GM19351 (cell line): ENCODE data around the gene CLEC4E.
"Not testable (repeated sequence)": the region's sequence is repeated elsewhere in the genome, so short reads cannot be mapped to it uniquely, and the experiment has no call there.

ENCODE experiments used
- ATAC-seq: cut with Tn5 transposase; IDR thresholded peaks from one replicate; pipeline ENCODE4 v1.9.1; 2021; ENCODE audit warnings: mild to moderate bottlenecking, moderate library complexity; ENCODE audit not compliant: unreplicated experiment

Gene CLEC4E

GRCh38 chr12:8541562-8541961 lies 857 bp upstream of the CLEC4E start:
- ATAC-seq = no peak

DNA sequence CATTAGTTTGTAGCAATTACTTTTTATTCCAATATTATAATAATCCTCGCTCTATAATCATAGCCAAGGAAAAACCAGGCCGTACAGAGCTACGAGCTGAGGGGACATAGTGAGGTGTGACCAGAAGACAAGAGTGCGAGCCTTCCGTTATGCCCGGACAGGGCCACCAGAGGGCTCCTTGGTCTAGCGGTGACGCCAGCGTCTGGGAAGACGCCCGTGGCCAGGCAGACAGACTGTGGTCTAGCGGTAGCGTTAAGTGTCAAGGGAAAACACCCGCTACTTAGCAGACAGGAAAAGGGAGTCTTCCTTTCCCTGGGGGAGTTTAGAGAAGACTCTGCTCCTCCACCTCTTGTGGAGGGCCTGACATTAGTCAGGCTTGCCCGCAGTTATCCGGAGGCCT lies 2.9 kb downstream of the CLEC4E start:
- ATAC-seq = not testable (repeated sequence)

DNA sequence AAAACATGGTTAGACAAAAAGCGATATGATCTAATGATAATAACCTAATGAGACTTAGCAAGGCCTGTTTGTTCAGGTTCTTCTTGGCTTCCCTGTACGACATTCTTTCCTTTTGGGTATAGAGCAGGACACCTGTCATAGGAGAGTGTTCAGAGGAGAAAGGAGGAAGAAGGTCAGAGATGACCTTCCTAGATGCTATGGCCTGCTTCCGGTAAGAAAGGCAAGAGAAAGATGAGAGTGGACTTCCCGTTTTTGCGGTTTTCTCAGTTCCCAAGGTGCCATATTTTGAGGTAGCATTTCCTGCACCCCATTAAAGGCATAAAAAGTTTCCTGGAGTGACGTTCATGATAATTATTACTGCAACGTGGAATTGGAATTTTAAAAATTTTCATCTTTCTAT lies 8.7 kb downstream of the CLEC4E start:
- no peak for ATAC-seq

DNA sequence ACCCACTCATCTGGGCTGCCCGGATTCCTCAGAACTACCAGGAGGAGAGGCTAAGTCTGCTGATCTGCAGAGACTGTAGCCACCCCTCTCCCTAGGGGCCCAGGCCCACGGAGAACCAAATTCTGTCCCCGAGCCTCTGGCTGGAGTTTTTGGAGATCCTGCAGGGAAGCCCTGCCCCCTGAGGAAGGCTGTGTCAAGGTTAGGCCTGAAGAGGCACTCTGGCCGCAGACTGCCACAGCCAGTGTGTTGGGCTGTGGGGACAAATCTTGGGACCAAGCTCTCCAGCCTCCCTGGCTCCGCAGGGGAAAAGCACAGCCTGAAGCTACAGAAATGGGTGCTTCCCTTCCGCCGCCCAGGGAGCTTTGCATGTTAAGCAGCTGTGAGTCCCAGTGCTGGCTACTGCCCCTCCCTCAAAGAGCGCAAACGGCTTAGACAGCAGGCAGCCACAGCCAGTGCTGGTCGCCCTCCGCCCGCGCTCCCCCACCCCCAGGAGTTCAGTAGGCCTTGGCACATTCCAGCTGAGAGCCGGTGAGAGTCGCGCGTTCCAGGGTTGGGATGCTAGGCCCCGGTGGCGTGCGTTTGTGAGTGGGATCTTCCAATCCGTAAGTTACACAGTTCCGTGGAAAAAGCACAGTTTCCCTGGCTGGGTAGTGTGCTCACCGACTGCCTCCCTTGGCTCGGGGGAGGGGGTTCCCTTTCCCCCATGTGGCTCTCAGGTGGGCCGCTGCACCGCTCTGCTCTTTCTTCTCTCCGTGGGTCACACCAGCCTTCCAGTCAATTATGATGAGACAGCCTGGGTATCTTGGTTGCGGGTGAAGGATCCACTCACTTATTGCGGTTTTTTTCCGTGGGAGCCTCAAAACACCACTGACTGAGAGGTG lies 13.2 kb downstream of the CLEC4E start:
- ATAC-seq = no peak

- no peak for ATAC-seq
Observed at GRCh38 chr12:8519171-8519570, 21.5 kb downstream of the CLEC4E start.

DNA sequence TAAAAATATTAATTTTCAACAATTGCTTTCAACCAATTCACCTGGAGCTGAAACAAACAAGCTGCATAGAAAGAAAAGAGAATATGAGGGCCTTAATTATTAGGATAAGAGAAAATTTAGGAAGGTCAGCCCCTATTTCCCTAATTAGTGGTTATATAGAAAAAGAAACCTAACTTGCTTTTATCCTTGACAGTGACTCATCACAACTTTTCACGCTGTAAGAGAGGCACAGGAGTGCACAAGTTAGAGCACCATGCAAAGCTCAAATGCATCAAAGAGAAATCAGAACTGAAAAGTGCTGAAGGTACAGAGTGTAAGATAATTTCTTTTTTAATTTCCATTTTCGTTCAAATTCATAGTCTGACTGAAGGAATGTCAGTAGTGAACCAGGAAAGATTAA lies 22.7 kb downstream of the CLEC4E start:
- ATAC-seq = no peak

GRCh38 chr12:8513256-8513655 lies 27.4 kb downstream of the CLEC4E start, which contains the start of gene CLEC4D:
TSS of gene CLEC4D (plus strand) at chr12:8513503. CDS start at chr12:8513733, 230 bp downstream.
- ATAC-seq = no peak

DNA sequence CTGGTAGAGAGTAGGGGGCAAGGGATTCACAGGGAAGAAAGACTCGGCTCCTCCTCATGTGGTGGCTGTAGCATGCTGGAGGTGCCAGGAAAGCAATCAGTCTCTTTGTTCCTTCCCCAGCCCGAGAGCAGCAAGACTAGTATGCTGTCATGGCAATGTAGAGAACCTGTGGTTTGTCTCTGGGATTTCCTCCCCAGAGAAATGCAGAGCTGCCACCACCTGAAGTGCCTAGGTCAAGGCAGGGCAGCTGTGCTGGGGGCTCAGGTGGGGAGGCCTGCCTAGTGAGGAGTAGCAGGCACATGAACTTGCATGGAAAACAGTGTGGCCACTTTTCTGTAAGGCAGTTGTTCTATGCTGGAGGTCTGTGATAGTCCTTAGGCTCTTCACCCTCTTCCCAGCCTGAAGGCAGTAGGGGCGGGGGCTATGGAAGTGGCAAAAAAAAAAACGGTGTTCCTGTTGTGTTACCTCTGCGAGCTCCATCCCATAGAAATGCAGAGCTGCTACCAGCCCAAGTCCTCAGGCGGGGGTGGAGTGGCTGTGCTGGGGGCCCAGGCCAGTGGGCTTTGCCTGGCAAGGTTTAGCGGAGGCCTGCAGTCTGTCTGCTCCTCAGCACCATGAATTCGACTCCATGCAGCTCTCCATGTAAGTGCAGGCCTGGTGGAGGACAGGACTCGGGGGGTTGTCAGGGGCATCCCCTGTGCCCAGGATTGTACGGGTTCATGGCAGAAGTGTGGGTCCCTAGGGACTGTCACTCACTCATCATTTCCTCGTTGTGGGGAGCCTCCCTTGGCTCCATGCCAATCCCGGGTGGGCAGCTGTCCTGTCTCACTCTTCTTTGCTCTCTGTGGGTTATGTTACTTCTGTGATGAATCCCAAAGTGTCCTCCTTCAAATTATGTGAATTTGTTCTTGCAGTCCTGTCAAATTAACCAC lies 31.5 kb downstream of the CLEC4E start:
- ATAC-seq = no peak

- no peak for ATAC-seq
Observed at GRCh38 chr12:8508223-8508622, 32.5 kb downstream of the CLEC4E start.

DNA sequence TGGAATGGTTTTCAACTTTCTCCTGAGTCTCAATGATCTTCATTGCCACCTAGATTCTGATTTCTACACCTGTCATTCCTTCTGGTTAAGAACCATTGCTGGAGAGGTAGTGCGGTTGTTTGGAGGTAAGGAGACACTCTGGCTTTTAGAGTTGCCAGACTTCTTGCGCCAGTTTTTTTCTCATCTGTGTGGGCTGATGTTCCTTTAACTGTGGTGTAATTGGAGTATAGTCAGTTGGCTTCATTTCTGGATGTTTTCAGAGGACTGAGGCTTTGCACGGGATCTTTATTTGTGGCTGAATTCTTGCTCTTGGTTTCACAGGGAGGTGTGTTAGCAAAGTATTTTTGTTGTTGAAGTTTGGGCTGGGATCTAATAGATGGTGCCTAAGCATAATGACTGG lies 33.1 kb downstream of the CLEC4E start:
- ATAC-seq = no peak

- no peak for ATAC-seq
Observed at GRCh38 chr12:8504351-8504750, 36.4 kb downstream of the CLEC4E start.

- ATAC-seq = no peak
Observed at GRCh38 chr12:8501720-8502119, 39.0 kb downstream of the CLEC4E start.

DNA sequence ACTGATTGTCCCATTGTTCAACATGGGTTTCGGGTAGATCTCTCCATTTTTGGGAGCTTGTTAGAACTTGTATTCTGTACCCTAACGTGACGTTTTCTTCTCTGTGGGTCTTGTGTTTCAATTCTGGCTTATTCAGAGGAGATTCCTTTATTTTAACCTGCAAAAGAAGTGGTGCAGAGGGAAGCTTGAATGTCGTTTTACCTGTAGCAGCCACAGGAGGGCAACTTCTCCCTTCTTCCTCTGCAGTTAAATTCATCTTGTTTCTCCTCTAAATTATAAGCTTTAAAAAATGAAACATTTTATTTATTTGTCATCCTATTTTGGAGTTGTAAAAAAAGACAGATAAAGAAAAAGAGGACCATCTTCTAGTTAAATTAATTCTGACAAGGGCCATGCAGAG lies 41.1 kb downstream of the CLEC4E start:
- no peak for ATAC-seq

DNA sequence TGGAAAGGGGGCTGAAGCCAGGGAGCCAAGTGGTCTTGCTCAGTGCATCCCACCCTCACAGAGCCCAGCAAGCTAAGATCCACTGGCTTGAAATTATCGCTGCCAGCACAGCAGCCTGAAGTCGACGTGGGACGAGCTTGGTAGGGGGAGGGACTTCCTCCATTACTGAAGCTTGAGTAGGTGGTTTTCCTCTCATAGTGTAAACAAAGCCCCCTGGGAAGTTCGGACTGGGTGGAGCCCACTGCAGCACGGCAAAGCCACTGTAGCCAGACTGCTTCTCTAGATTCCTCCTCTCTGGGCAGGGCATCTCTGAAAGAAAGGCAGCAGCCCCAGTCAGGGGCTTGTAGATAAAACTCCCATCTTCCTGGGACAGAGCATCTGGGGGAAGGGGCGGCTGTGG lies 44.6 kb downstream of the CLEC4E start:
- not testable (repeated sequence) for ATAC-seq

DNA sequence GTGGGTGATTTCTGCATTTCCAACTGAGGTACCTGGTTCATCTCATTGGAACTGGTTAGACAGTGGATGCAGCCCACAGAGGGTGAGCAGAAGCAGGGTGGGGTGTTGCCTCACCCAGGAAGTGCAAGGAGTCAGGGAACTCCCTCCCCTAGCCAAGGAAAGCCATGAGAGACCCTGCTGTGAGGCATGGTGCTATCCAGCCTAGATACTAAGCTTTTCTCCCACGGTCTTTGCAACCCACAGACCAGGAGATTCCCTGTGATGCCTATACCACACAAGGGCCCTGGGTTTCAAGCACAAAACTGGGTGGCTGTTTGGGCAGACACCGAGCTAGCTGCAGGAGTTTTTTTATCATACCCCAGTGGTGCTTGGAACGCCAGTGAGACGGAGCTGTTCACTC lies 45.0 kb downstream of the CLEC4E start:
- ATAC-seq = not testable (repeated sequence)

DNA sequence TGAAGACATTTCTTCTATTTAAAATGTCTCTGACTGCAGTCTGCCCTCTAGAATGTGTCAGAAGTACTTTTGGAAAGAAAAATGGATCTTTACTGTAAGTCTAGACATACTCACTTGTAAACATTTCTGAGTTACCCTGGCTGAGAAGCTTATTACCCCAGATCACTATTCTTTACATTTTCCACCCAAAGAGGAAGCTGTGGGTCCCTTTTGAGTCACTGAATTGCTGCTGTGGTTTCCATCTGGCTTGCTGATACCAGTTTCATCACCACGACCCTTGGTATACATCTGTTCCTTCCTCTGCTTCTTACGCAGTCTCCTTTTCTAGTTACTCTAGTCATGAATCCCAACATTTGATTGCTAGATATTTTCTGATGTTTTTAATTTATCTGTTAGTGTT lies 47.6 kb downstream of the CLEC4E start:
- peak; percentile 98 for ATAC-seq

- ATAC-seq = no peak
Observed at GRCh38 chr12:8491646-8492530, 48.8 kb downstream of the CLEC4E start.
